Testis (tissue), 3 donors: ENCODE data around the gene INPP5K. TPM values are rescaled to one million over a fixed set of nuclear protein-coding genes. Genes with fewer than 3 reads are reported as not detected.
"Not testable (repeated sequence)": the region's sequence is repeated elsewhere in the genome, so short reads cannot be mapped to it uniquely, and the experiment has no call there.

Experiments used
- DNase-seq: peaks from one replicate; pipeline ENCODE4 v3.0.0-alpha.2; 2019
- H3K27ac ChIP-seq, 2 donors: fragments of 200-600 bp; sonication (generic); one replicate each; pipeline ENCODE4 v1.5.1; 2019
- H3K27me3 ChIP-seq: fragments of 200-600 bp; sonication (generic); one replicate; pipeline ENCODE4 v1.5.1; 2019
- H3K36me3 ChIP-seq: fragments of 200-600 bp; sonication (generic); one replicate; pipeline ENCODE4 v1.5.1; 2017; ENCODE audit warnings: low read depth; ENCODE audit errors: missing control alignments
- H3K4me1 ChIP-seq: fragments of 200-600 bp; sonication (generic); one replicate; pipeline ENCODE4 v1.5.1; 2019
- H3K4me3 ChIP-seq, 2 donors: fragments of 200-600 bp; sonication (generic); one replicate each; pipeline ENCODE4 v1.5.1; 2017 to 2019
- H3K9me3 ChIP-seq: fragments of 200-600 bp; sonication (generic); one replicate; pipeline ENCODE4 v1.5.1; 2017
- POLR2A ChIP-seq: fragments of 450-650 bp; IDR thresholded peaks from one replicate; pipeline ENCODE4 v1.6.1; 2017; ENCODE audit warnings: antibody characterized with exemption, mild to moderate bottlenecking, moderate library complexity
- WGBS, 2 donors: methylation state at CpG; one replicate each; pipeline ENCODE4 v1.1.5; 2018; 5-methylcytosine and 5-hydroxymethylcytosine counted together
- intact Hi-C: fragments of 100-400 bp; cut with DNase I; formaldehyde crosslinking; loops from one replicate; pipeline ENCODE4 v1.15.1; 2023; ENCODE audit warnings: low total_unique reads
- polyA plus RNA-seq: library from polyadenylated mRNA; stranded (reverse); fragments of 350-450 nt; fragmentation: Illumina TruSeq; extraction: RNeasy Lipid Tissue Mini Kit (QIAGEN cat#74804); gene quantifications from one replicate; pipeline ENCODE4 v1.2.3, GENCODE V29; 2014; ENCODE audit warnings: low read depth, low replicate concordance; ENCODE audit not compliant: insufficient read depth
- total RNA-seq, 2 donors: library from RNA; depleted of rRNA; stranded (reverse); fragments of >200 nt; gene quantifications; one replicate each; pipeline ENCODE4 v1.2.3, GENCODE V29; 2016
- TF ChIP-seq, protein P1 (sequence below), 3 experiments: fragments of 450-650 bp in 2 of 3; fragments of 200-600 bp in 1 of 3; sonication (generic) in 1 of 3; IDR thresholded peaks; one replicate each; pipeline ENCODE4 v1.5.1; 2016 to 2019; ENCODE audit warnings: antibody characterized with exemption in 3 of 3, mild to moderate bottlenecking in 2 of 3, moderate library complexity in 1 of 3

Gene INPP5K
- total and polyA plus RNA-seq, 3 donors from 2014 or later = 81.2 to 87.8 (median 83.4) TPM

DNA sequence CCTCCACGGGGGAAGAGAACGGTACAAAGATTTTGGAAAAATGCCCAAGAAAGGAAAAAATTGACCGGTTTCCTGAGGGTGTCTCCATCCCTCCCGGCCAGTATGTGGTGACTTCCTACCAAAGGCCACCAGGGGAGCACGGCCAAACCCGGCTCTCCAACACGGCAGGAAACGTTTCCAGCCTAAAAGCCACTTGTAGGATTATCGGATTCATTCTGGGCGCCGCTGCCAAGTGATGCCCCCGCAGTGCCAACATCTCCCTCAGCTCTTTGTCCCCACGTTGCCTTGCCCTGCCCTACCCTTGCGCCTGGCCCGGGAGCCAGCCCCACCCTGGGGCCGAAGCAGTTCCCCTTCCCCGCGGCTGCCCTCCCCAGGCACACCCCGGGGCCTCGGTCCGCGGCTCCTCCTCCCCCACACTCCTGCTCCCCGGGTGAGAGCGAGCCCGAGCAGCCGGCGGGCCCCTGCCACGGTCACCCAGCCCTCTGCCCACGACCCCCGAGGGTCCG, 61.1 kb downstream of the INPP5K start:
- peak overlapping the region; percentile 94 to 100 for H3K4me3 ChIP-seq
- DNase-seq = peak; percentile 67
- peak overlapping the region; percentile 90 to 98 for H3K27ac ChIP-seq
- H3K27me3 ChIP-seq = no peaks in the 10 kb centered on the region
- H3K36me3 ChIP-seq = no peaks in the 10 kb centered on the region
- peaks cover 30% of the 10 kb centered on the region for H3K4me1 ChIP-seq
- TF ChIP-seq POLR2A = no peak
- TF ChIP-seq, protein P1, sequence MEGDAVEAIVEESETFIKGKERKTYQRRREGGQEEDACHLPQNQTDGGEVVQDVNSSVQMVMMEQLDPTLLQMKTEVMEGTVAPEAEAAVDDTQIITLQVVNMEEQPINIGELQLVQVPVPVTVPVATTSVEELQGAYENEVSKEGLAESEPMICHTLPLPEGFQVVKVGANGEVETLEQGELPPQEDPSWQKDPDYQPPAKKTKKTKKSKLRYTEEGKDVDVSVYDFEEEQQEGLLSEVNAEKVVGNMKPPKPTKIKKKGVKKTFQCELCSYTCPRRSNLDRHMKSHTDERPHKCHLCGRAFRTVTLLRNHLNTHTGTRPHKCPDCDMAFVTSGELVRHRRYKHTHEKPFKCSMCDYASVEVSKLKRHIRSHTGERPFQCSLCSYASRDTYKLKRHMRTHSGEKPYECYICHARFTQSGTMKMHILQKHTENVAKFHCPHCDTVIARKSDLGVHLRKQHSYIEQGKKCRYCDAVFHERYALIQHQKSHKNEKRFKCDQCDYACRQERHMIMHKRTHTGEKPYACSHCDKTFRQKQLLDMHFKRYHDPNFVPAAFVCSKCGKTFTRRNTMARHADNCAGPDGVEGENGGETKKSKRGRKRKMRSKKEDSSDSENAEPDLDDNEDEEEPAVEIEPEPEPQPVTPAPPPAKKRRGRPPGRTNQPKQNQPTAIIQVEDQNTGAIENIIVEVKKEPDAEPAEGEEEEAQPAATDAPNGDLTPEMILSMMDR (IDR thresholded peaks at IDR 0.05) = peak; percentile 47 to 80 (median 64)
- intact Hi-C loops = loop anchor here (10.0 kb wide), 1 partner anchor 51 kb away; the partner anchor contains the start of gene YWHAE
- WGBS, 2 donors = 0% methylated on average over 15 to 31 of the region's 31 CpGs
- no peaks in the 10 kb centered on the region for H3K9me3 ChIP-seq

DNA sequence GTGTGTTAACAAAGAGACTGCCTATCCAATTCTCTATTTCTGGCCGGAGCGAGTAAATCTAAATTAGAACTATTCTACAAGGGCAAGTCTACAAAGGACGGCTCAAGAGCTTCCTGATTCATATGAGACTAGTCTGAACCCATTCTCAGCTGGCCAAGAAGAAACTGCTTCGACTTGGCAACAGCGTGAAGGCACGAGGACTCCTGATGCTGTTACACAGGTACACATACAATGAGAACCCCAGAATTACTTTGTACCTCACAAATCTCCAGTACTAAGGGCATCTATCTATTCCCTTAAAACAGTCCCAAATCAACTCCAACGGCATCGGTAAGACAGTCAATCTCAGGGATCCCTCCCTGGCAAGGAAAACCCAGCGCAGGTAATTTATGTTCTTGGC, 61.9 kb downstream of the INPP5K start:
- WGBS, 2 donors = 29 to 46% methylated on average over 9 of the region's 9 CpGs
- Histone ChIP-seq H3K4me3 (peak overlapping the region; percentile 94 to 100), H3K27ac (peak overlapping the region in 1 of 2 donors; percentile 98), H3K4me1 (peaks cover 30% of the 10 kb centered on the region), H3K36me3 (no peaks in the 10 kb centered on the region), H3K27me3 (no peaks in the 10 kb centered on the region), H3K9me3 (no peaks in the 10 kb centered on the region)
- DNase-seq = no peak
- intact Hi-C loops = loop anchor here (10.0 kb wide), 1 partner anchor 50 kb away; the partner anchor contains the start of gene YWHAE
- TF ChIP-seq, protein P1 (IDR thresholded peaks at IDR 0.05) = no peak
- TF ChIP-seq POLR2A = no peak

DNA sequence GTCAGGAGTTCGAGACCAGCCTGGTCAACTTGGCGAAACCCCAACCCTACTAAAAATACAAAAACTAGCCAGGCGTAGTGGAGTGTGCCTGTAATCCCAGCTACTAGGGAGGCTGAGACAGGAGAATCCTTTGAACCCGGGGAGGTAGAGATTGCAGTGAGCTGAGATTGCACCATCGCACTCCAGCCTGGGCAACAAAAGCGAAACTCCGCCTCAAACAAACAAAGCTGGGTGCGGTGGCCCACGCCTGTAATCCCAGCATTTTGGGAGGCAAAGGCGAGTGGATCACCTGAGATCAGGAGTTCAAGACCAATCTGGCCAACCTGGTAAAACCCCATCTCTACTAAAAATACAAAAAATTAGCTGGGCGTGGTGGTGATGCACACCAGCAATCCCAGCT, 62.7 kb downstream of the INPP5K start:
- H3K4me1 ChIP-seq = peaks cover 30% of the 10 kb centered on the region
- DNase-seq, H3K4me3 ChIP-seq, H3K36me3 ChIP-seq, H3K27me3 ChIP-seq, H3K27ac ChIP-seq, H3K9me3 ChIP-seq: not testable (repeated sequence)
- 88 to 92% methylated on average over 11 of the region's 11 CpGs for WGBS, 2 donors
- intact Hi-C loops = loop anchor here (10.0 kb wide), 1 partner anchor 49 kb away; the partner anchor contains the start of gene YWHAE

DNA sequence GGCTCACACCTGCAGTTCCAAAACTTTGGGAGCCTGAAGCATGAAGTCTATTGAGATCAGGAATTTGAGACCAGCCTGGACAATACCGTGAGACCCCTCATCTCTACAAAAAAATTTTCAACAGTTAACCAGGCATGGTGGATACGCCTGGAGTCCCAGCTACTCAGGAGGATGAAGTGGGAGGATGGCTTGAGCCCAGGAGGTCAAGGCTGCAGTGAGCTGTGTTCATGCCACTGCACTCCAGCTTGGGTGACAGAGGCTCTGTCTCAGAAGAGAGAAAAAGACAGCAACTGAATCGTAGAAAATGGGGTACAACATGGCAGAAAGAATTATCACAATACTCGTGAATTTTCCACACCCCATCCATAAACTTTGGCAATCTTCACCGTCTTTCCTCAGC, 63.6 kb downstream of the INPP5K start:
- H3K4me3 ChIP-seq = no peak overlapping the region
- peak; percentile 64 for DNase-seq
- intact Hi-C loops = loop anchor here (10.0 kb wide), 1 partner anchor 48 kb away; the partner anchor contains the start of gene YWHAE
- TF ChIP-seq, protein P1 (IDR thresholded peaks at IDR 0.05) = no peak
- no peak for TF ChIP-seq POLR2A
- no peaks in the 10 kb centered on the region for H3K27me3 ChIP-seq
- H3K27ac ChIP-seq = no peak overlapping the region
- H3K36me3 ChIP-seq = no peaks in the 10 kb centered on the region
- WGBS, 2 donors = 39 to 51% methylated on average over 5 of the region's 5 CpGs
- no peaks in the 10 kb centered on the region for H3K9me3 ChIP-seq
- peaks cover 30% of the 10 kb centered on the region for H3K4me1 ChIP-seq

DNA sequence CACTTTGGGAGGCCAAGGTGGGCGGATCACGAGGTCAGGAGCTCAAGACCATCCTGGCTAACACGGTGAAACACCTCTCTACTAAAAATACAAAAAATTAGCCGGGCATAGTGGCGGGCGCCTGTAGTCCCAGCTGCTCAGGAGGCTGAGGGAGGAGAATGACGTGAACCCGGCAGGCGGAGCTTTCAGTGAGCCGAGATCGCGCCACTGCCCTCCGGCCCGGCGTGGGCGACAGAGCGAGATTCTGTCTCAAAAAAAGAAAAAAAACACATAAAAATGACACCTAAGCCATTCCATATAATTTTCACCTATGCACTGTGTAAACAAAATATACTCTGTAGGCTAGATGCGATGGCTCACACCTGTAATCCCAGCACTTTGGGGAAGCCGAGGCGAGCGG, 66.2 kb downstream of the INPP5K start:
- H3K36me3 ChIP-seq, DNase-seq, H3K4me3 ChIP-seq, H3K27ac ChIP-seq, H3K27me3 ChIP-seq, H3K9me3 ChIP-seq: not testable (repeated sequence)
- H3K4me1 ChIP-seq = peaks cover 30% of the 10 kb centered on the region
- WGBS, 2 donors = 92 to 97% methylated on average over 20 to 21 of the region's 21 CpGs
- intact Hi-C loops = loop anchor here (10.0 kb wide), 1 partner anchor 45 kb away; the partner anchor contains the start of gene YWHAE
